KBM-7 (cell line): ENCODE data around the gene FCHSD1.

Source experiments
- DNase-seq: peaks from one replicate; pipeline ENCODE4 v3.0.0-alpha.2; 2015
- in situ Hi-C: fragments of 300-500 bp; cut with MboI; formaldehyde crosslinking; loops from 2 replicates; pipeline ENCODE4 v1.14.3; 2020; ENCODE audit warnings: low sequenced_read_pairs, low pct_unique_long_range_greater_than_20kb, mixed read lengths

FCHSD1 gene

DNA sequence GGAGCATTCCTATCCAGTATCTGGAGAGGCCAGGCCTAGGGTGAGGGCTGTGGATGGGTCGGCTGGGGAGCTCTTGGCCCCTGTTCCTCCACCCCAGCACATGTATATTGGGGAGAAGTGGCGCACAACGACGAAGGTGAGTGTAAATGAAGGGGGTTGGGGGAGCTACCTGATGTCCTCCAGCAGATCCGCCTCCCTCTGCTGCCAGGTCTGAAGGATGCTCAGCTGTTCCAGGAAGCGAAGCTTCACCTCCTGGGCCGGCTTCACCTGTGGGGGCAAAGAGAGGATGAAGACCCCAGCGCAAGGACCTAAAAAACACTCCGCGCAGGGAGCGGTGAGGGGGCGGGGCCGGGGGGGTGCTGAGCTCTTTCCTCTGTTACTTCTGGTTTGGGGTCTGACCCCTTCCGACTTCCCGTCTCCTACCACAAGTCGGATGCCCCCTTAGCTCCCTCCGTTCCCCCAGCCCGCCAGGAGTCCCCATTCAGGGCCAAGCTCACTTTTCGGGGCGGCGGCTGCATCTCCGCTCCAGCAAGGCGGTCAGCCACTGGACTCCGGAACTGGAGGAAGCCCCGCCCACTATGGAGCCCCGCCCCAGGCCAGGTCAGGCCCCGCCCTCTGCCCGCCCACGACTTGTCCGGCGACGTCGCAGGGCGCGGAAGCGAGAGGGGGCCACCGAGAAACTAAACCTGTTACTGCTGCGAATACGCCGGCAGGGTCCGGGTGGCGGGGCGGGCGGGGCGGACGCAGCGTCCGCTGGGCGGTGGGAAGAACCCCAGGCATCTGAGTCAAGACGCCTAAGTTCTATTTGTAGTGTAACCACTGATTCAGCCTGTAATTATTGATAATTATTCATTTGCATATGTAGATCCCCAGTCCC is at the start of gene FCHSD1:
FCHSD1 (minus strand) TSS at position 568 of the 877 bp plus-strand sequence; CDS start at position 518, 50 bp downstream.
- peak; percentile 61 for DNase-seq
- in situ Hi-C loops, result no loop called here

DNA sequence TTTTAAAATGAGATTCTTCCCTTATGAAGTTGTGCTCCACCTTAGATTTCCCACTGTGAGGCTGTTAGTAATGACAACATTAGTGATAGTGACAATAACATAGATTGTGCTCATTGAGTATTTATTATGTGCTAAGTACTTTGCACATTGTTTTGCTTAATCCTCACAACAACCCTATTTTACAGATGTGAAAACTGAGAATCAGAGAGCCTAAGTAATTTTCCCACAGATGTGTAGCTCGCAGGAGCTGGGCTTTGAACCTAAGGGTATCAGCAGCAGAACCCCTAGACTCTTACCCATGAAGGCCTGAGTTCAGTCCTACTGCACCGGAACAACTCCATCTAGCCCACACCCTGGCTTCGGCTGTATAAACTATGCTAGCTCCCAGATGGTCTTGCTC is 46.4 kb upstream of the FCHSD1 start:
- in situ Hi-C loops, result no loop called here
- DNase-seq, result no peak

DNA sequence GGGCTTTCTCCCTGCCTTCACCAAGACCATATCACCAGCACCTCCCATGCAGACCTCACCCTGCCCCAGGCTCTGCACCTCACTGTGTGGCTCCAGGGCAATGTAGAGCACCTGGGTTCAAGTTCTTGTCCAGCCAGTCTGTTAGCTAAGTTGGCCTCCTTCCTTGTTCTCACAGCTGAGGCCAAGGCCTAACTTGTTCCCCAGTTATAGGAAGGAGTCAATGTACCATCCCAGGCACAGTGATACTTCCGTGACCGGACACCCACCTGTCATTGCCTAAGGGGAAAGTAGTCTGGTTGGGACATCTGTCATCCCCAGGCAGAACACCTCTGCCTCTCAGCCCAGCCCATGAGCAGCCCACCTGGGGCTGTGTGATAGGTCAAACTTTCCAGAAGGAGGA is 45.2 kb upstream of the FCHSD1 start:
- no peak for DNase-seq
- in situ Hi-C loops, result no loop called here

DNA sequence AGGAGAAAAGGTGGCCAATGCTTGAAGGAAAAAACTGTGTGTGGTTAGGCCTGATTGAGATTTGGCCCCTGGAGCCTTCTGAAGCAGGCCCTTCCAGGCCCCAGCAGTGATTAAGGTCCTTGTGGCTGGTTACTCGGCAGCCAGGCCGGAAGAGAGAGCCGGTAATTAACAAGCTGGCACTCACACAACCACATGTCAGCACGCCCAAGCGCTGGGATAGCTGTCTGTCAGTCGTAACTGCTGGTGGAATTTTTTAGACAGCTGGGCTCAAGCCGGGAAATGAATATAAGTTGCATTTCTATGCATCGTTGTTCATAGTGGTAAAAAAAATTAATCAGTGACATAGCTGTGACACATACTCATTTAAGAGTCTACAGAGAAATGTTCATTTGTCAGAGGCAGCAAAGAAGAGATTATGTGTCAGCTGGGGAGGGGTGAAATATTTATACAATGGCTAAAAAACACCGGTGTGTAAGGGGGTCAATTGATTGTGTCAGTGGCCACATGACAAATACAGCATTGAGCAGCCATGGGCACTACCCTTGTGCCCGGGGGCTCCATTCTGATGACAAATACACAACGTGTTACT is 44.5 kb upstream of the FCHSD1 start:
- in situ Hi-C loops, result no loop called here

DNA sequence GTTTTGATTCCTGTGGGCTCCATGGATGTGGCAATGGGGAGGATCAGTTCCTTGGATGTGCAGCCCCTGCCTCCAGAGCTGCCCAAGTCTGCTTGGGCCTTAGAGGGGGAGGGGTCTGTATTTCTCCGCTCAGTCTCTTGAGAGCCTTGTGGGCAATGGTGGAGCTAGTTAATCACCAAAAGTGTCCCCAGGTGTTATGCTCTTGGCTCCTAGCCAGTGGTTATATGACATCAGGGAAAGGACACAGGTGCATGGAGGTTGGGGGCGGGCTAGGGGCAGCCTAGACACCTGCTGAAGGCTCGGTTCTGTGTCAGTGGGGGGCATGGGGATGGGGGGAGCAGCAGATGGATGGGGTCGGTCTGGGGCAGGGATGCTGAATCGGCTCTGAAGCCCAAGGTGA is 43.3 kb upstream of the FCHSD1 start:
- in situ Hi-C loops, result no loop called here
- no peak for DNase-seq

More for the DNA sequence above, 44.5 kb upstream of the FCHSD1 start:
- peak; percentile 30 for DNase-seq

DNA sequence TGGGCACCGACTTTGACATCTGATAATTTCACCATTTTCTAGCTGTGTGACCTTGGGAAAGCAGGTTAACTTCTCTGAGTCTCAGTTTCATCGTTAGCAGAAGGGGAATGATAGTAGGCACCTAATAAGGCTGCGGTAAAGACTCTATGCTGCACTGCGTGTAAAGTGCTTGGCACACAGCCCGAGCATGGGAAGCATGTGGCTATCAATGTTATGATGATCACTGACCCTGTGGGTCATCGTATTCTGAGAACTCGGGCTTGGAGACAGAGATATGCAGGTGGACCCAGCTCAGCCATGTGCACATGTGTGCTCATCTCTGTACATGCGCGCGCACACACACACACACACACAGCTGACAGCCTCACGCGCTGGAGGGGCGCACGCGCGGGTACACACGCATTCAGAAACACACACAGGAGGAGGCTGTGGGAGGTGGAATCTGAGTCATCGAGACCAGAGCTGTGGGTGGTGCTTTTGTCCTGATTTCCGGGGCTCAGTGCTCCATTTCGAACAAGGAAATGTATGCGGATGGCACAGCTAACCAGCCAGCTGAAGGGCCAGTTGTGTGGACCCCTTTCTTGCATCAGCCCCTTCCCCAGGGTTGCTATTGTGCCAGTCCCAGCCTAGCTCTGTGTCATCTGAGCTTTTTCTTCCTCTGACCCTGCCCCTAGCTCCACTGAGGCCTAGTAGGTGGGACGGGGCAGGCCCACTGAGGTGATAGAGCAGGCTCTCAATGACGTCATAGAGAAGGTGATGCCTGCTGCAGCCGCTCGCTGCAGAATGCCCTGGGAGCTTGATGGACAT is 41.9 kb upstream of the FCHSD1 start:
- in situ Hi-C loops, result no loop called here
- DNase-seq, result no peak

DNA sequence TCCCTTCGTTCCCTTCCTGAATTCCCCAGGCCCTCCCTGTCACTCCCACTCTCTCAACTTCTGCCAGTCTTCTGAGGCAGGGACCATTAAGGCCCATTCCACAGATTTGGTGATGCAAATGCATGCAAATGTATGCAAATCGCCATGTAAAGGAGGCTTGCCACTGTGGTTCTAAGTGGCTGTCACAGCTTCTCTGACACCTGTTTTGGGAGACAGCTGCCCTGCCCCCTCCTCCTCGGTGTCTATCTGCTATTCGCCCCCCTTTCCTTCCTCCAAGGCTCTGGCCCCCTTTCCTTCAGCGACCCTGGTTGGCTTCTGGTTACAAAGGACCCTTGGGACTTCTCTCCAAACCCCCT is 41.3 kb upstream of the FCHSD1 start:
- DNase-seq, result no peak
- in situ Hi-C loops, result no loop called here

DNA sequence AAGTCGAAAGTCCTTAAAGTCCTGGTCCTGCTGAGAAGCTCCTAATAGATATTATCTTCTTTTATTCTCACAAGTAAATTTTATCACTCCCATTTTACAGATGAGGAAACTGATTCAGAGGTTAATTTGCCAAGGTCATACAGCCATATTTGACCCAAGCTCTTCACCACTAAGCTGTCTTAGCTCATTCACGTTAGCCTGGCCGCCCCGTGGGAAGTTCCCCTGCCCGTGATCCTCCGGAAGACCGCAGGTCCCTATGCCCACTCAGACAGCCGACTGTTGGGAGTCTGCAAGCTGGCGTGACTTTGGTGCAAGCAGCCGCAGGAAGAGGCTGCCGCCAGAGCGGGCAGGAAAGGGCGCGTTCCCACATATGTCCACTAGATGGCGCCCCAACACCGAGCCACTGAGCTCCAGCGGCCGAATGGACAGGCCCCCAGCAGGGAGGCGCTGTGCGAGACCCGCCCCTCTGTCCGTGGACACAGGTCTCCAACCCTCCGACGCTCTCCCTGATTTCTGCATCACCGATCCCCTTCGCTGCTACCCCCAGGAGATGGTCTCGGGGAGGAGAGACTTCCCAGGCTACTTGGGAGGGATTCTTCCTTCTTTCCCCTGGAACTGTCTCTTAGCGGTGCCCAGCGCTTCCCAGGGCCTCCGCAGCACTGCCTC is 40.8 kb upstream of the FCHSD1 start:
- in situ Hi-C loops, result no loop called here
- DNase-seq, result peak; percentile 90

DNA sequence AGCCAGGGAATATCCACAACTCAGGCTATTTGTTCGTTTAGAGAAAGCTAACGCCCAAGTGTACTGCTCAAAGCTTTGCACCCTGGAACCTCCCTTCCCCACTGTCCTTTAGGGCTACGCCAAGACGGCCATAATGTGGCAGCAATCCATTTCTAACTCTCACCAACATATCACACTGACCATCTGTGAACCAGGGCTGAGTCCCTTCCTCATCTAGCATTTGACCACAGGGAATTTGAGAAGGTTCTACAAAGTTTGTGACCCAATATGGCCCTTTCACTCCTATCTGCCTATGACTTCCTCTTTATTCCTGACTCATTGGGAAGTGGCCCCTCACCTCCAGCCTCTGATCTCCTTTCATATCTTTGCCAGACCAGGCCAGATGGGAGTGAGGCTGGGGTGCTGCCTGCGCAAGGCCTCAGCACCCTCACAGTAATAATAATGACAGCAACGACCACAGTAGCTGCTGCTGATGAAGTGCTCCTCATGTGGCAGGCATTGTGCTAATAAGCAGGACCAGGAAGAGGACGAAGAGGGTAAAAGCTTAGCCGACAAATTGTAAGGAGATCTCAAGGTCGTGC is 40.2 kb upstream of the FCHSD1 start:
- DNase-seq, result no peak
- in situ Hi-C loops, result no loop called here

DNA sequence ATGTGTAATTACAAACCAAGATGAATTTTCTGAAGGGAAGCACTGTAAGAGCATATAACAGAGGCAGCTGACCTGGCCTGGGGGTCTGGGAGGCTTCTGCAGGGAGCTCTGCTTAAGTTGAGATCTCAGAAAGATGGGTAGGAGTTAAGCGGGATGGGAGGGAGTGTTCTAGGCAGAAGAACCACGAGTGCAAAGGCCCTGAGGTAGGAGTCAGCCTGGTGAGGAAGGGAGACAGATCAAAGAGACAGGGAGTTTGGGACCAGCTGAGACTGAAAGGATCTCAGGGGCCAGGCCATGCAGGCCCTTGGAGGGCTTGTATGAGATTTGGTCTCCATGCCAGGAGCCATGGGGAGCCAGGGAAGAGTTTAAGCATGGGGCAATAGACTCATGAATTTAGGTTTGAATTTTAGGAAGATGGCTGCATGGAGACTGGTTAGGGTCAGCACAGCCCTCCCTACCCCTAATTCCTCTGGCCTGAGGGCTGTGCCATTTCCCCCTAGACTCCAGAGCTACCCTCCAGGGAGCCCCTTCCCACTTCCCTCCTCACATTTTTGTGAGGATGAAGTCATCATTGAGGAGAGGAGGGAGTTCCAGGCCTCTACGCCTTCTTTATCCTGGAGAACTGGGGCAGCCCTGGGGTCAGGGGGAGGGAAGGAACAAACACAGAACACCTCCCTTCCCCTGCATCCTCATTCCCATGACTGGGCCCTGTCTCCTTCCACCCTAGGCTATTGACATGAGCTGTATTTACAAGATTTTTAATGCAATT is 35.6 kb upstream of the FCHSD1 start:
- in situ Hi-C loops, result loop anchor here (10.0 kb wide), 1 partner anchor 448 kb away; no protein-coding TSS in a partner anchor
- DNase-seq, result no peak

DNA sequence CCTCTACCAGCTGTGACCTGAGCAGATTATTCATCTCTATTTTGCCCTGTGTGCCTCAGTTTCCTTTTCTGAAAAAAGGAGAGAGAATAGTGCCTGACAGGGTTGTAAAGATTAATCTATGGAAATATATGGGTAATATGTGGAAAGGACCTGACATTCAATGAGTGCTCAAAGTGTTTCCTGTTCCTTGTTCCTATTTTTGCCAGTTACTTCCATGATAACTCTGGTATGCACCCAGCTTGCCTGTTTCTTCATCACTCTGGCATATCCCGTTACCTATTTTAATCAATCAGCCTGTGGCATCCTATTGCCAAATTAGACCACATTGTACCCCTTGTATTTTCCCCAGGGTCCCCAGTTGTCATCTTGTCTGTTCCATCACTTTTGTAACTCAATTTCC is 34.4 kb upstream of the FCHSD1 start:
- no peak for DNase-seq
- in situ Hi-C loops, result loop anchor here (10.0 kb wide), 1 partner anchor 449 kb away; no protein-coding TSS in a partner anchor

DNA sequence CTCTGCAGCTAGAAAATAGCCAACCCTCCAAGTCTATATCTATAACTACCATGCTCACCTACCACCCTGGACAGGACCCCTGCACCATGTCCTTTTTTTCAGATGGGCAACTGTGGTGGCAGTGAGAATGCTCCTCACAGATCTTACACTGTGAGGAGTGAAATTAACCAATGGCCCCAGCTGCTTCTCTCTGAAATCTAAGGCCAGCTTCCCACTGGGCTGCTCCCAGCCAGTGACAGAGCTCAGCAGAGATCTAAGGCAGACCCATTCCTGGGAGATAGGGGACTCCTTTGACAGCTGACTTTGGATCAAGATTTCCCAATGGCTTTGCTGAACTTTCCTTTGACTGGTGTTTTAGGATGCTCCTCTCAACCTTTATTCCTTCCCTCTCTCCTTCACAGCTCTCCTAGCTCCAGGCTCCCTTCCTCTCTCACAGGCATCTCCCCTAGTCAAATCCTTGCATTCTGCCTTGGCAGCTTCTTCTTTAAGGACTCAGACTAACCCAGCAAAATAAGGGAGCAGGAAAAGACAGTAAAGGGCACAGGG is 32.5 kb upstream of the FCHSD1 start:
- in situ Hi-C loops, result loop anchor here (10.0 kb wide), 1 partner anchor 451 kb away; no protein-coding TSS in a partner anchor
- no peak for DNase-seq

DNA sequence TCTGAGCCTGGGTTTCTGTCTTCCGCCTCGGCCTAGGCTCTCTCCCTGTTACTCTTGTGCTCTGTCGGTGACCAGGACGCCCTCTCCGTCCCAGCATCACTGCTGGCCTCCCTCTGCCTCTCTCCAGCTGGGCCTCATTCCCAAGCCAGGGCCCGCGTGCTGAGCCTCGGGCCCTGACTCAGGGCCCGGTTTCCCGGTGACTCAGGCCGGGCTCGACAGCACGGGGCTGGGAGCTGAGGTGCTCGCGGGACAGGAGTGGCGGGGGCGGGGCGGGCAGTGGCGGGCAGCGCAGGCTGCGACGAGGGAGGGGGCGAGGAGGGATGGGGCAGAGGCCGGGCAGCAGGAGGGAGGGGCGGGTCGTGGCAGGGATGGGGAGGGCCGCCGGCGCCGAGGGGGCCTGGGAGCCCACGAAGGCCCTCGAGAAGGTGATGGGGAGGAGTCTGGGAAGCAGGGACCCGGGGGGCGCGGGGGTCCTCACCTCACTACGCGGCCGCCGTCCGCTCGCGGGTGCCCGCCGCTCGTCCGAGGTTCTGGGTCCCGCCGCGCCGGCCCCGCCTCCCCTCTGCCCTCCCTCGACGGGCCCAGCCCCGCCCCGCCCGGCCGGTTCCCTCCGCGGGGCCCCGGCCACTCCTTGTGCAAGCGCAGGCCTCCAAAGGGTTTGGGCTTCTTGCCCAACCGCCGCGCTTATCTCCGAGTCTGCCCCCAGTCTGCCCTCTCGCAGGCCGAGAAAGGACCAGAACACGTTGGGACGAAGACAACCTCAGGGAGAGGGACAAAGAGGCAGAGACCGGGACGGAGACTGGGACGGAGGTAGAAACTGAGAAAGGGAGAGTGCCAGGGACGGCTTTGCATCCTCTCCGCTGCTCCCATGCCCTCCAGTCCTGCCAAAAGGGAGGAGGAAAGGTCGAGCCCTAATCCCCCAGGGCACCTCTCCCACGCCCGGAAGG is 30.8 kb upstream of the FCHSD1 start, which contains the start of gene ARAP3:
ARAP3 (minus strand) TSS at position 536 of the 947 bp plus-strand sequence. CDS start 1,744 bp downstream, outside the sequence.
- in situ Hi-C loops, result loop anchor here (10.0 kb wide), 1 partner anchor 453 kb away; no protein-coding TSS in a partner anchor
- DNase-seq, result peak; percentile 43

DNA sequence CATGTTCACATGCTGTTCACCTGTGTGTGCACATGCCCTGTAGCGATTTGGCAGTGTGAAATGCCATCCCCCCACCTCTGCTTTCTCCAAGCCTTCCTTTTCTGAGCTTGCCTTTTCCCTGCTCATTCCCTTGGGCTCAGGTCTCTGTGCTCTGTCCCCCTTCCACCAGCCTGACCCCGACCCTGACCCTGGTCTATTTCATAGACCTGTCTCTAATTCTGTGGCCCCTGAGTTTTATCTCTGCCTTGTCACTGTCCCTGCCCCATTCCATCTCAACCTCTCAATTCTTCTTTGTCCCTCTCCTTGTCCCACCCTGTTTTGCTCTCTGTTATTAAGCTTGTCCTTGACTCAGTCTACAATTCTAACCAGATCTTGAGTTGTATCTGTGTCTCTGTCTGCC is 30.1 kb upstream of the FCHSD1 start:
- in situ Hi-C loops, result loop anchor here (10.0 kb wide), 1 partner anchor 454 kb away; no protein-coding TSS in a partner anchor
- DNase-seq, result no peak

DNA sequence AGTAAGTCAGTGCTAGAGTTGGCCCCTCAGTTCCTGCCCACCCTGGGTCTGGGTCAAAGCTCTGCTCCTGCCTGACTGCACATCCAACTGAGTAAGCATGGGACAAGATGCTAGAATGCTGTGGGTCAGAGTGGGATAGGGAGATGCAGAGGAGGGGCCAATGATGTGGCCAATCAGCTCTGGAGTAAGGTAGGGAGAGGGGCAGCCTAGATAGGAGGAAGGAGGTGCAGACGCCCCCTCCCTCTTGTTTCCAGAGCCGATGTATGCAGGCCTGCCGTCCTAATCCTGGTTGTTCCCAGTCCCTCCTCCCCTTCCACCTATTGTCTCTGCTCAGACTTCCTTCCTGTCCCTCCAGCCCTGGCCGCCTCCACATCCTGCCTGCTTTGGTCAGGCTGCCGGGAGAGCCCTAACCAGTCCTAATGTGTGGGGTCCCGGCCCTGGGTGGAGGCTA is 29.6 kb upstream of the FCHSD1 start:
- DNase-seq, result no peak
- in situ Hi-C loops, result loop anchor here (10.0 kb wide), 1 partner anchor 454 kb away; no protein-coding TSS in a partner anchor

DNA sequence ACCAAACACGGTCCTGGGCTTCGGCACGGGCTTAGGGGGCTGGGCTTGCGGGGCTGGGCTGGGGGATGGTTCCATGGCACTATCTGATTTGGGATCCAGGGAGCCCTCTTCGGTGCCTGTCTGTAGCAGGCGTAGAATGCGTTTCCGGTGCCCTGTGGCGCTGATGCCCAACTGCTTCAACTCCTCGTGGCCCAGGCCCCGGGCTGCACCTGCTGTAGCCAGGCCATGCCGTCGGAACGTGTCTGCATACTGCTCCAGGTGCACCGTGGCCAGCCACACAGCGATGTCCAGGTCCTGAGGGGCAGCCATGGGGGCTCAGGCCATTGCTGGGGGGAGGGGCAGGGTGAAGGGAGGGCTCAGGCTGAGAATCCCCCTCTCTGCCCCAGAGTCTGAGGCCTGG is 29.0 kb upstream of the FCHSD1 start:
- no peak for DNase-seq
- in situ Hi-C loops, result loop anchor here (10.0 kb wide), 1 partner anchor 455 kb away; no protein-coding TSS in a partner anchor
